Breast epithelium (tissue), 3 donors: Measurements from ENCODE around the gene SKAP1.

Source experiments
- POLR2A ChIP-seq: fragments of 450-650 bp; IDR thresholded peaks from one replicate; pipeline ENCODE4 v1.6.1; 2016; ENCODE audit warnings: antibody characterized with exemption, mild to moderate bottlenecking, moderate library complexity
- POLR2AphosphoS5 ChIP-seq, 3 donors: sonication (generic); formaldehyde crosslinking; IDR thresholded peaks; one replicate each; pipeline ENCODE4 v1.6.1; 2017; ENCODE audit warnings: antibody characterized with exemption in 3 of 3

DNA sequence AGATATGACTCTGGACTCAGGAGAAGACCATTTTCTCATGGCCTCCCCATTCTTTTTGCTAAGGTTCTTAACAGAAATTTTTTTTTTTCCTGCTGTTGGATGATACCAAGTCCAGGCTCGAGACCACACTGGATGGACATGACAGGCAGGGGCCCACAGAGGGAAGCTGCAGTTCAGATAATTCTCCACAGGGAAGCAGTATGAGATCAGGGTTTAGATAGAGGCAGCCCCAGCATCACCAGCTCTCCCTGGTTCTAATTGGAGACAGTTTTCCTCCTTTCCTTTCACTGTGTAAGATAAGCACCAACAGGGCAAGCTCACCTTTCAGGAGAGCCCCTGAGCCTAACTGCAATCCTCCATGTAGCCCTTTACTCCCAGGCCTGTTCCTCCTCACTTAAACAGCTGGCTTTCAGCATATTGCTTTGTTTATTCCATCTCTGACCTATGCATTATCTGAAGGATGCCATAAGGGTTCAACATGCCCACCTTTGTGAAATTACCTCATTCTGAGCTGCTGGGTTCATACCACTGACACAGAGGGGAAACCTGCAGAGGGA, 214.4 kb downstream of the SKAP1 start:
- TF ChIP-seq POLR2A (no peak), POLR2AphosphoS5 (IDR thresholded peaks at IDR 0.05) (no peak)
